ENCODE measurements around the gene CBX3. TPM values are rescaled to one million over a fixed set of nuclear protein-coding genes. Genes with fewer than 3 reads are reported as not detected.

The CBX3 gene
- total and polyA plus RNA-seq, 2 of the 13 experiments (the other 11 are each of a cell fraction or from before 2014, with no cell fraction given), result 53.9 to 249 TPM

- FAIRE-seq (no peak), DNase-seq (ENCODE audit: low spot score) (no peak), ATAC-seq (no peak)
- intact Hi-C loops (cut with micrococcal nuclease; ENCODE audit: unreplicated experiment) (no loop called here), in situ Hi-C loops (cut with HindIII; ENCODE audit: extremely low pct_ligation_motif_present, low pct_unique_long_range_greater_than_20kb) (no loop called here)
- Histone ChIP-seq H3K4me2 (ENCODE audit: low read depth, low read length) (no peak overlapping the region), H3K9ac (ENCODE audit: insufficient read depth, low read depth, low read length) (no peak overlapping the region), H3K27ac (ENCODE audit: extremely low read length, insufficient read depth, low read length) (no peak overlapping the region), H3K4me1 (ENCODE audit: insufficient read depth, low read length) (no peaks in the 10 kb centered on the region), H3K4me3 (replicated peaks in 1 of 3; ENCODE audit: insufficient read depth in 1 of 3, low read depth in 2 of 3, low read length in 3 of 3) (no peak overlapping the region), H3K36me3 (replicated peaks in 1 of 2; ENCODE audit: control insufficient read depth in 1 of 2, insufficient read depth in 2 of 2, low read length in 2 of 2) (no peaks in the 10 kb centered on the region), H2AFZ (ENCODE audit: low read length) (no peak overlapping the region), H4K20me1 (ENCODE audit: insufficient read depth, low read length) (no peaks in the 10 kb centered on the region), H3K27me3 (ENCODE audit: control insufficient read depth in 1 of 2, insufficient read depth in 2 of 2, low read length in 2 of 2) (0 out of 5 replicates have a peak, but pooled peaks cover 0 to 3% of the 10 kb centered on the region in 2 experiments), H3K9me3 (ENCODE audit: low read length) (no peaks in the 10 kb centered on the region), H3K79me2 (ENCODE audit: insufficient read depth, low read length) (no peaks in the 10 kb centered on the region)
- TF ChIP-seq ZSCAN22 (CRISPR knock-in tag; IDR thresholded peaks at IDR 0.05) (no peak), SYNCRIP (IDR thresholded peaks at IDR 0.05; ENCODE audit: insufficient read depth, low read depth, low read length) (no peak), PHF21A (CRISPR knock-in tag; IDR thresholded peaks at IDR 0.05) (no peak), FOXM1 (CRISPR knock-in tag; IDR thresholded peaks at IDR 0.05) (no peak), SUZ12 (IDR thresholded peaks at IDR 0.05; ENCODE audit: low read depth, low read length) (no peak), MZF1 (CRISPR knock-in tag; IDR thresholded peaks at IDR 0.05; ENCODE audit: borderline replicate concordance) (no peak), ZBTB3 (CRISPR knock-in tag; IDR thresholded peaks at IDR 0.05; ENCODE audit: borderline replicate concordance, low read depth) (no peak), GZF1 (CRISPR knock-in tag; IDR thresholded peaks at IDR 0.05) (no peak), ZNF362 (CRISPR knock-in tag; IDR thresholded peaks at IDR 0.05; ENCODE audit: borderline replicate concordance) (no peak), ZKSCAN5 (CRISPR knock-in tag; IDR thresholded peaks at IDR 0.05) (no peak), ZSCAN21 (CRISPR knock-in tag; IDR thresholded peaks at IDR 0.05; ENCODE audit: borderline replicate concordance) (no peak), ZFYVE20 (CRISPR knock-in tag; IDR thresholded peaks at IDR 0.05; ENCODE audit: borderline replicate concordance, low read depth) (no peak), RFX3 (CRISPR knock-in tag; IDR thresholded peaks at IDR 0.05) (no peak), ZNF598 (CRISPR knock-in tag; IDR thresholded peaks at IDR 0.05; ENCODE audit: borderline replicate concordance) (no peak), ELF1 (CRISPR knock-in tag; IDR thresholded peaks at IDR 0.05) (no peak), NR2F2 (IDR thresholded peaks at IDR 0.05; ENCODE audit: borderline replicate concordance, low read depth) (no peak), GATAD2A (CRISPR knock-in tag; IDR thresholded peaks at IDR 0.05) (no peak), ATF7 (IDR thresholded peaks at IDR 0.05) (no peak), ATF7 (CRISPR knock-in tag; IDR thresholded peaks at IDR 0.05) (no peak)
- TF ChIP-seq, protein P1, sequence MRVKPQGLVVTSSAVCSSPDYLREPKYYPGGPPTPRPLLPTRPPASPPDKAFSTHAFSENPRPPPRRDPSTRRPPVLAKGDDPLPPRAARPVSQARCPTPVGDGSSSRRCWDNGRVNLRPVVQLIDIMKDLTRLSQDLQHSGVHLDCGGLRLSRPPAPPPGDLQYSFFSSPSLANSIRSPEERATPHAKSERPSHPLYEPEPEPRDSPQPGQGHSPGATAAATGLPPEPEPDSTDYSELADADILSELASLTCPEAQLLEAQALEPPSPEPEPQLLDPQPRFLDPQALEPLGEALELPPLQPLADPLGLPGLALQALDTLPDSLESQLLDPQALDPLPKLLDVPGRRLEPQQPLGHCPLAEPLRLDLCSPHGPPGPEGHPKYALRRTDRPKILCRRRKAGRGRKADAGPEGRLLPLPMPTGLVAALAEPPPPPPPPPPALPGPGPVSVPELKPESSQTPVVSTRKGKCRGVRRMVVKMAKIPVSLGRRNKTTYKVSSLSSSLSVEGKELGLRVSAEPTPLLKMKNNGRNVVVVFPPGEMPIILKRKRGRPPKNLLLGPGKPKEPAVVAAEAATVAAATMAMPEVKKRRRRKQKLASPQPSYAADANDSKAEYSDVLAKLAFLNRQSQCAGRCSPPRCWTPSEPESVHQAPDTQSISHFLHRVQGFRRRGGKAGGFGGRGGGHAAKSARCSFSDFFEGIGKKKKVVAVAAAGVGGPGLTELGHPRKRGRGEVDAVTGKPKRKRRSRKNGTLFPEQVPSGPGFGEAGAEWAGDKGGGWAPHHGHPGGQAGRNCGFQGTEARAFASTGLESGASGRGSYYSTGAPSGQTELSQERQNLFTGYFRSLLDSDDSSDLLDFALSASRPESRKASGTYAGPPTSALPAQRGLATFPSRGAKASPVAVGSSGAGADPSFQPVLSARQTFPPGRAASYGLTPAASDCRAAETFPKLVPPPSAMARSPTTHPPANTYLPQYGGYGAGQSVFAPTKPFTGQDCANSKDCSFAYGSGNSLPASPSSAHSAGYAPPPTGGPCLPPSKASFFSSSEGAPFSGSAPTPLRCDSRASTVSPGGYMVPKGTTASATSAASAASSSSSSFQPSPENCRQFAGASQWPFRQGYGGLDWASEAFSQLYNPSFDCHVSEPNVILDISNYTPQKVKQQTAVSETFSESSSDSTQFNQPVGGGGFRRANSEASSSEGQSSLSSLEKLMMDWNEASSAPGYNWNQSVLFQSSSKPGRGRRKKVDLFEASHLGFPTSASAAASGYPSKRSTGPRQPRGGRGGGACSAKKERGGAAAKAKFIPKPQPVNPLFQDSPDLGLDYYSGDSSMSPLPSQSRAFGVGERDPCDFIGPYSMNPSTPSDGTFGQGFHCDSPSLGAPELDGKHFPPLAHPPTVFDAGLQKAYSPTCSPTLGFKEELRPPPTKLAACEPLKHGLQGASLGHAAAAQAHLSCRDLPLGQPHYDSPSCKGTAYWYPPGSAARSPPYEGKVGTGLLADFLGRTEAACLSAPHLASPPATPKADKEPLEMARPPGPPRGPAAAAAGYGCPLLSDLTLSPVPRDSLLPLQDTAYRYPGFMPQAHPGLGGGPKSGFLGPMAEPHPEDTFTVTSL (CRISPR knock-in tag; IDR thresholded peaks at IDR 0.05; ENCODE audit: borderline replicate concordance), result no peak
- ChIA-PET POLR2A (no interaction called here), CTCF (ENCODE audit: low intra/inter-chr PET ratio, low total read pairs) (no interaction called here)
- 0% methylated on average over 2 of the region's 2 CpGs for WGBS (ENCODE audit: low lambda C conversion rate)
- BruUV-seq (replicated peaks), result no TSS peak
Measured at GRCh38 chr7:26227987-26228386, 26.4 kb downstream of the CBX3 start.

Measured in HepG2 (cell line).